Urothelium cell line (cell line): ENCODE measurements around the gene JAM2.

Source experiments
- DNase-seq: peaks from one replicate; pipeline ENCODE4 v3.0.0; 2011; ENCODE audit warnings: low spot score, mixed read lengths
- FAIRE-seq: peaks from 2 replicates; lab custom pipeline; 2011; peaks lifted over from hg19 to GRCh38; lab: Jason Lieb, UNC

JAM2 gene

DNA sequence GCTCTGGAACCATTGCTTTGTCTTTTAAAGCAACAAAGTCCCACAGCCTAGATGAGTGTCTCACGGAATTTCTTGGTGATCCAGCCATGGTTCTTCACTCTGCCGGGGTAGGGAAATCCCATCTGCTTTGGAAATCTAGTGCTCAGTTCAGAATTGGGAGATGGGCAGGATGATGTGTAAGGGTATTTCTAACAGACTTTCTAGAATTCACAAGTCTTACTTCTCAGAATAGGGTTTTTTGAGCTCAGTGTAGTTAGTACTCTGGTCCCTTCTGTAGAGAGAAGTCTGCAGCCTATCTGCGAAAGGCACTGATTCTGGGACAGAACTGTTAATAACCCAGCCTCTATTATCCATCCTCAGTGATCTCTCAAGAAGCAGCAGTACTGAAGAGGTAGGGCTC, 121.0 kb downstream of the JAM2 start:
- FAIRE-seq (no peak), DNase-seq (no peak)

DNA sequence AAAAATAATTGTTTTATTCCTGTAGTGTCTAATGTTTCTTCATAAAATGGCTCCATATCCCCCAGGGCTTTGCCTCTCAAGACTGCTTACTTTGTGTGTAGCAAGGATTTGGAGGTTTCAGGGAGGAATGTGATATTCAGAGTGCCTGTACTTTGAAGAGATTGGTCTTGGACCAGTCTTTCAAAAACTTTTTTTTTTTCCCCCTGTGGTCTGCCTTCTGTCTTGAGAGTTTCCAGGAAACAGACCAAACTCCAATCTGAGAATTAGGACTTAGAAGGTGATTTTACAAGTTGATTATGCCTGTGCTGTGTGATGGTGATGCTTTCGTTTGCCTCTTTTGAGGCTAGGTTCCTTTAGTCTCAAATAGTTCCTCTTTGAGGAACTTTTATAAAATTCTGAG, 121.6 kb downstream of the JAM2 start:
- DNase-seq (no peak), FAIRE-seq (no peak)

DNA sequence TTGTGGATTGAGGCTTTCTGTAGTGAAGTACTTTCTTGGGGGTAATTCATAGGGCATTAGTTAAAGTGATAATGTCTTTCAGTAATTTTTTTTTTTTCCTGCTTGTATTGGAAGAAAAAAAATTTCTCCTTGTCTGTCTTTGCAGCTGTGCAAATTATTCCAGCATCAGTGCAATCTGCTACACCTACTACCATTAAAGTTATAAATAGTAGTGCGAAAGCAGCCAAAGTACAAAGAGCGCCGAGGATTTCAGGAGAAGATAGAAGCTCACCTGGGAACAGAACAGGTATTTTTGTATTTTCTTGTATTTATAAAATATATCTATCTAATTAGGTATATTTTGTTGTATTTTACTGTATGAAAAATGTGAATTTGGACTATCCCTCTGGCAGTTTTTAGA, 125.0 kb downstream of the JAM2 start:
- no peak for DNase-seq
- no peak for FAIRE-seq
